ENCODE results near the gene CDC16. TPM values are rescaled to one million over a fixed set of nuclear protein-coding genes. Genes with fewer than 3 reads are reported as not detected.
"Not testable (repeated sequence)": the region's sequence is repeated elsewhere in the genome, so short reads cannot be mapped to it uniquely, and the experiment has no call there.

CDC16 gene
- total RNA-seq, 1 donor from 2014 or later, result 104 TPM

DNA sequence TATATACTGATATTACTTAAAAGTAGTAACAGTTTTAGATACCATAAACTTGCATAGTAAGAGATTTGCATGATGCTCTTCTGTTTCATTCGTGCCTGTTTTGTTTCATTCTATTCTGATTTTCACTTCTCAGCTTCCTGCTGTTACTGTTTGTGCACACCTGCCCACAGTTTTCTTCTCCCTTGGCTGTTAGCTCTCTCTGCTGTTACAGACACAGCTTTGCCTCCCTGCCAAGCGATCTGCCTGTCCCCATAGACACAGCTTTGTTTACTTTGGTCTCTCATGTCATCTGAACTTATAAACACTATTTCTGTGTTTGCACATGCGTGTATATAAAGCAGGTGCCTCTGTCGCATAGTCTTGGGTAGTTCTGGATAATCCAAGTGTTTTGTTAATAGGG is 25.3 kb downstream of the CDC16 start:
- H3K27ac Mint-ChIP-seq, result no peak overlapping the region
- no peak for DNase-seq (ENCODE audit: low spot score, unreplicated experiment)
- H3K4me1 Mint-ChIP-seq (ENCODE audit: low read depth), result peaks cover 2% of the 10 kb centered on the region
- no peaks in the 10 kb centered on the region for H3K9me3 Mint-ChIP-seq (ENCODE audit: low read depth)
- no peak overlapping the region for H3K4me3 Mint-ChIP-seq (ENCODE audit: low read depth)
- TF ChIP-seq, protein P1, sequence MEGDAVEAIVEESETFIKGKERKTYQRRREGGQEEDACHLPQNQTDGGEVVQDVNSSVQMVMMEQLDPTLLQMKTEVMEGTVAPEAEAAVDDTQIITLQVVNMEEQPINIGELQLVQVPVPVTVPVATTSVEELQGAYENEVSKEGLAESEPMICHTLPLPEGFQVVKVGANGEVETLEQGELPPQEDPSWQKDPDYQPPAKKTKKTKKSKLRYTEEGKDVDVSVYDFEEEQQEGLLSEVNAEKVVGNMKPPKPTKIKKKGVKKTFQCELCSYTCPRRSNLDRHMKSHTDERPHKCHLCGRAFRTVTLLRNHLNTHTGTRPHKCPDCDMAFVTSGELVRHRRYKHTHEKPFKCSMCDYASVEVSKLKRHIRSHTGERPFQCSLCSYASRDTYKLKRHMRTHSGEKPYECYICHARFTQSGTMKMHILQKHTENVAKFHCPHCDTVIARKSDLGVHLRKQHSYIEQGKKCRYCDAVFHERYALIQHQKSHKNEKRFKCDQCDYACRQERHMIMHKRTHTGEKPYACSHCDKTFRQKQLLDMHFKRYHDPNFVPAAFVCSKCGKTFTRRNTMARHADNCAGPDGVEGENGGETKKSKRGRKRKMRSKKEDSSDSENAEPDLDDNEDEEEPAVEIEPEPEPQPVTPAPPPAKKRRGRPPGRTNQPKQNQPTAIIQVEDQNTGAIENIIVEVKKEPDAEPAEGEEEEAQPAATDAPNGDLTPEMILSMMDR (IDR thresholded peaks at IDR 0.05; ENCODE audit: unreplicated experiment), result no peak
- H3K27me3 Mint-ChIP-seq, result no peaks in the 10 kb centered on the region
- H3K36me3 Mint-ChIP-seq (ENCODE audit: insufficient read depth), result peaks cover 36% of the 10 kb centered on the region

DNA sequence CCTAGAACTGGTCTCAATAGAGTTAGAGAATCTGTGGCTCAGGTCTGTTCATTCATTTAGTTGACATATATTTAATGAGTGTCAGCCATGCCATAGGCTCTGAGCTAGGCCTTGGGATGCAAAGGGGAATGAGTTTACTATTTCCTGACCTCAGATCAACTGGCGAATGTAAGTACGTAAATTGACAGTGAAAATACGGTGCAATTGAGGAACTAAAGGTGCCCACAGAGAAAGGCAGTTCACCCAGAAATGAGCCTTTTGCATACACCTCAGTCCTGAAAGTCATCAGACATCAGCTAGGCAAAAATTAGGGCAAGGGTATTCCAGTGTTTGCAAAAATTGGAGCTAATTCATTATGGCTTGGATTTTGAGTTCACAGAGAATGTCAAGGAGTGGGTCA is 26.1 kb downstream of the CDC16 start:
- Mint-ChIP-seq H3K27ac (no peak overlapping the region), H3K36me3 (ENCODE audit: insufficient read depth) (peaks cover 37% of the 10 kb centered on the region), H3K4me3 (ENCODE audit: low read depth) (no peak overlapping the region), H3K4me1 (ENCODE audit: low read depth) (peaks cover 2% of the 10 kb centered on the region), H3K9me3 (ENCODE audit: low read depth) (no peaks in the 10 kb centered on the region), H3K27me3 (no peaks in the 10 kb centered on the region)
- TF ChIP-seq, protein P1 (IDR thresholded peaks at IDR 0.05; ENCODE audit: unreplicated experiment), result no peak
- no peak for DNase-seq (ENCODE audit: low spot score, unreplicated experiment)

DNA sequence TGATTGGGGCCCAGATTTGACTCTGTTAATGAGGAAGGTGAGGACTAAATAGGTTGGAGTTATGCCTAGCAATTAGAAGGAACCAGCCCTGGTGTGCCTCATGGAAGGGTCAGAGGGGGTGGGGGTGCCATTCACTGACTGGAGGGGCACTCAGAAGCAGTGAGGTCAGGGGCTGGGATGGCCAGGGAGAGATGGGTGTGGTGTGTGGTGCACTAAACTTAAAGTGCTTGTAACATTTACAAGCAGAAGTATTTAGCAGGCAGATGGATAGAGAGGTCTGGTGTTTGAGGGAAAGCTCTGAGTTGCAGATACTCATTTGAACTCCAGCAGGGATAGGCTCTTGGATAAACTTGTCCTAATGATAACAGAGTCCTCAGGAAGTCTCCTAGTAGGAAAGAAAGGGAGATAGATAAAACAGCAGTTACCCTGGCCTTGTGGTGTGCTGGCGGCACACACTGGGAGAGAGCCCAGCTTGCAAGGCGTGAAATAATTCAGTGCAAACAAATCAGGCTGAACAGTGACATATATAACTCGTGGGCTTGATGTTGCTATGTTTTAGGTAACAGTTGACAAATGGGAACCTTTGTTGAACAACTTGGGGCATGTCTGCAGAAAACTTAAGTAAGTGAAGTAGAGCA is 26.8 kb downstream of the CDC16 start:
- no peak overlapping the region for H3K4me3 Mint-ChIP-seq (ENCODE audit: low read depth)

DNA sequence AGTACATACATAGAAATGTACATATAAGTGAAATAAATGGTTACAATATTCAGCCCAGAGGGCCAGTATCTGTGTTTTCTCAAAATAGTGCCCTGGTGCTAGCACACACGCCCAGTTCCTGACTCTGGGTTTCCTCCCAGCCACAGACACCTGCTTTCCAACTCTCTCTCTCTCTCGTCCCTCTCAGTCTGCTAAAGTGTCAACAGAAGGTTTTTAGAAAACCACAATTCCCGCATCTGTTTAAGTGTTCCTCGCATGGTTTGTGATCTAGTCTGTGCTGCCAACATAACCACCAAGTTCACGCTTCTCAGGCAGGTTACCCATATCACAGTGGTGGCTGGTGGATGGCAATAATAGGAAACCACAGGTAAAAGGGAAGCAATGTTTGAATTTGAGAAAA is 28.9 kb downstream of the CDC16 start:
- Mint-ChIP-seq H3K36me3 (ENCODE audit: insufficient read depth) (peaks cover 38% of the 10 kb centered on the region), H3K27ac (no peak overlapping the region), H3K4me3 (ENCODE audit: low read depth) (no peak overlapping the region), H3K27me3 (no peaks in the 10 kb centered on the region), H3K4me1 (ENCODE audit: low read depth) (no peaks in the 10 kb centered on the region), H3K9me3 (ENCODE audit: low read depth) (no peaks in the 10 kb centered on the region)
- DNase-seq (ENCODE audit: low spot score, unreplicated experiment), result no peak
- TF ChIP-seq, protein P1 (IDR thresholded peaks at IDR 0.05; ENCODE audit: unreplicated experiment), result no peak

More for the DNA sequence above, 26.8 kb downstream of the CDC16 start:
- H3K27ac Mint-ChIP-seq, result no peak overlapping the region
- no peak for DNase-seq (ENCODE audit: low spot score, unreplicated experiment)
- peaks cover 36% of the 10 kb centered on the region for H3K36me3 Mint-ChIP-seq (ENCODE audit: insufficient read depth)
- no peaks in the 10 kb centered on the region for H3K27me3 Mint-ChIP-seq
- TF ChIP-seq, protein P1 (IDR thresholded peaks at IDR 0.05; ENCODE audit: unreplicated experiment), result no peak
- H3K4me1 Mint-ChIP-seq (ENCODE audit: low read depth), result peaks cover 2% of the 10 kb centered on the region
- H3K9me3 Mint-ChIP-seq (ENCODE audit: low read depth), result no peaks in the 10 kb centered on the region

DNA sequence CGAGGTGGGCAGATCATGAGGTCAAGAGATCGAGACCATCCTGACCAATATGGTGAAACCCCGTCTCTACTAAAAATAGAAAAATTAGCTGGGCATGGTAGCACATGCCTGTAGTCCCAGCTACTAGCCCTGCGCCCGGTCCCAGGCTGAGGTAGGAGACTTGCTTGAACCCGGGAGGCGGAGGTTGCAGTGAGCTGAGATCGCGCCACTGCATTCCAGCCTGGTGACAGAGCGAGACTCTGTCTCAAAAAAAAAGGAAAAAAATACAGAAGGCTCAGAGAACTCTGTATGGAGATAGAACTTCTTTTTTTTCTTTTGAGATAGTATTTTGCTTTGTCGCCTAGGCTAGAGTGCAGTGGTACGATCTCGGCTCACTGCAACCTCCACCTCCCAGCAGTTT is 29.6 kb downstream of the CDC16 start:
- H3K27me3 Mint-ChIP-seq; H3K9me3 Mint-ChIP-seq (ENCODE audit: low read depth); H3K4me1 Mint-ChIP-seq (ENCODE audit: low read depth); H3K27ac Mint-ChIP-seq; DNase-seq (ENCODE audit: low spot score, unreplicated experiment); H3K4me3 Mint-ChIP-seq (ENCODE audit: low read depth): not testable (repeated sequence)
- H3K36me3 Mint-ChIP-seq (ENCODE audit: insufficient read depth), result peaks cover 41% of the 10 kb centered on the region

DNA sequence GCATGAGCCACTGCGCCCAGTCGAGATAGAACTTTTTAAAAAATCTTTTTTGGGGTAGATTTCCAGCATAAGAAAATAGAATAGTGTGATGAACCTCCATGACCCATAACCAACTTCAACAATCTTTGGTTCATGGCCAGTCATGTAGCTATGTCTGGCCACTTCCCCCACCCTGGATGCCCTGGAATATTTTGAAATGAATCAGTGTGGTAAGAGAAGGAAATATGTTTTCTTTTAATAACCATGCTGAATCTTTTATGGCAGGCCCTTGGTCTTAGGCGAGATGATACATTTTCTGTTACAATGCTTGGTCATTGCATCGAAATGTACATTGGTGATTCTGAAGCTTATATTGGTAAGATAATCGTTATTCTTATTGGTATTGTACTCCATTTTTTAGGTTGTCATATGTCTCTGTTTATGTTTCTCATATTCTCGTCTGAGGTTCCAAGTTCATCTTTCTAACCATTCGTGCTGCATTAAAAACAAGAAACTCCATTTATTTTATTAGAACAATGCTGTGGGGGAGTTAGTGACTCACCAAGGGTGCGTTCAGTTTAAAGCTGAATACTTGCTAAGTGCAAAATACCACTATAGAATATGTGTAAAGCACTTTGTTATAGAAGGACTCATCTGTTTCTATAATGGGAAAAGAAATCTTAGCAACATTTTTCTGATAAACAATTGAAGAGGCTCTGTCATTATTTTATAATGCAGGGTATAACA is 30.4 kb downstream of the CDC16 start:
- H3K4me1 Mint-ChIP-seq (ENCODE audit: low read depth), result no peaks in the 10 kb centered on the region
- H3K9me3 Mint-ChIP-seq (ENCODE audit: low read depth), result no peaks in the 10 kb centered on the region
- H3K4me3 Mint-ChIP-seq (ENCODE audit: low read depth), result no peak overlapping the region
- H3K27me3 Mint-ChIP-seq, result no peaks in the 10 kb centered on the region
- peaks cover 38% of the 10 kb centered on the region for H3K36me3 Mint-ChIP-seq (ENCODE audit: insufficient read depth)
- no peak for DNase-seq (ENCODE audit: low spot score, unreplicated experiment)
- TF ChIP-seq, protein P1 (IDR thresholded peaks at IDR 0.05; ENCODE audit: unreplicated experiment), result no peak
- peak overlapping the region; percentile 24 for H3K27ac Mint-ChIP-seq
